ENCODE data around the gene GDF10.

Gene GDF10

GRCh38 chr10:47296941-47297340 lies 3.1 kb upstream of the GDF10 start:
- Histone ChIP-seq H3K36me3 (replicated peaks in 1 of 2; ENCODE audit: control insufficient read depth in 2 of 2, insufficient read depth in 2 of 2, low read length in 2 of 2) (no peaks in the 10 kb centered on the region), H3K9ac (ENCODE audit: low read depth, low read length, poor library complexity) (no peak overlapping the region), H3K27ac (replicated peaks; ENCODE audit: low read length) (no peak overlapping the region), H2BK12ac (ENCODE audit: low read length) (no peak overlapping the region), H3K18ac (ENCODE audit: low read length) (no peak overlapping the region), H2BK120ac (ENCODE audit: low read depth, low read length) (no peak overlapping the region), H3K4me3 (ENCODE audit: low read length in 2 of 2) (no peak overlapping the region), H3K9me3 (replicated peaks in 1 of 2; ENCODE audit: control insufficient read depth in 2 of 2, insufficient read depth in 1 of 2, low read depth in 1 of 2, low read length in 2 of 2) (no peaks in the 10 kb centered on the region), H2AFZ (ENCODE audit: low read length) (no peak overlapping the region), H4K91ac (ENCODE audit: low read depth, low read length, poor library complexity) (no peak overlapping the region), H3K23ac (ENCODE audit: low read depth, low read length, poor library complexity) (no peak overlapping the region), H2AK5ac (ENCODE audit: low read depth, low read length) (no peak overlapping the region), H2BK15ac (ENCODE audit: low read length) (no peak overlapping the region), H3K79me1 (ENCODE audit: low read depth, low read length) (no peaks in the 10 kb centered on the region), H3K4ac (ENCODE audit: low read length) (no peak overlapping the region), H3K14ac (ENCODE audit: low read length) (no peak overlapping the region), H4K8ac (ENCODE audit: low read depth, low read length) (no peak overlapping the region), H3K4me1 (ENCODE audit: control insufficient read depth in 2 of 2, insufficient read depth in 1 of 2, low read depth in 1 of 2, low read length in 2 of 2) (peaks cover 20 to 25% of the 10 kb centered on the region in 2 donors), H2BK5ac (ENCODE audit: low read length) (no peak overlapping the region), H3K4me2 (ENCODE audit: insufficient read depth, low read length, poor library complexity, severe bottlenecking) (no peak overlapping the region), H3K27me3 (ENCODE audit: control insufficient read depth in 3 of 3, insufficient read depth in 3 of 3, low read depth in 1 of 3, low read length in 3 of 3) (peaks cover 0 to 48% (median 0%) of the 10 kb centered on the region in 3 experiments)
- no CpG with 5 or more reads among the region's 1 CpG for WGBS, 2 donors (ENCODE audit: extremely low coverage in 2 of 2, insufficient read length in 2 of 2, insufficient replicate concordance in 1 of 2)
- no peak for DNase-seq (ENCODE audit: low spot score)

- H3K9me3 ChIP-seq (replicated peaks in 1 of 2; ENCODE audit: control insufficient read depth in 2 of 2, insufficient read depth in 1 of 2, low read depth in 1 of 2, low read length in 2 of 2), result no peaks in the 10 kb centered on the region
- peaks cover 0 to 55% (median 0%) of the 10 kb centered on the region in 3 experiments for H3K27me3 ChIP-seq (ENCODE audit: control insufficient read depth in 3 of 3, insufficient read depth in 3 of 3, low read depth in 1 of 3, low read length in 3 of 3)
- no peak overlapping the region for H2BK12ac ChIP-seq (ENCODE audit: low read length)
- no peak overlapping the region for H3K18ac ChIP-seq (ENCODE audit: low read length)
- H3K23ac ChIP-seq (ENCODE audit: low read depth, low read length, poor library complexity), result no peak overlapping the region
- DNase-seq (ENCODE audit: low spot score), result no peak
- no peak overlapping the region for H2AK5ac ChIP-seq (ENCODE audit: low read depth, low read length)
- H4K91ac ChIP-seq (ENCODE audit: low read depth, low read length, poor library complexity), result no peak overlapping the region
- no peak overlapping the region for H3K14ac ChIP-seq (ENCODE audit: low read length)
- no peaks in the 10 kb centered on the region for H3K36me3 ChIP-seq (replicated peaks in 1 of 2; ENCODE audit: control insufficient read depth in 2 of 2, insufficient read depth in 2 of 2, low read length in 2 of 2)
- H3K27ac ChIP-seq (replicated peaks; ENCODE audit: low read length), result peak overlapping the region; percentile 20
- H2BK120ac ChIP-seq (ENCODE audit: low read depth, low read length), result no peak overlapping the region
- no peak overlapping the region for H3K4ac ChIP-seq (ENCODE audit: low read length)
- H3K4me2 ChIP-seq (ENCODE audit: insufficient read depth, low read length, poor library complexity, severe bottlenecking), result peak overlapping the region; percentile 13
- H3K79me1 ChIP-seq (ENCODE audit: low read depth, low read length), result no peaks in the 10 kb centered on the region
- no peak overlapping the region for H4K8ac ChIP-seq (ENCODE audit: low read depth, low read length)
- no peak overlapping the region for H2BK5ac ChIP-seq (ENCODE audit: low read length)
- H2AFZ ChIP-seq (ENCODE audit: low read length), result peak overlapping the region; percentile 0
- H2BK15ac ChIP-seq (ENCODE audit: low read length), result no peak overlapping the region
- H3K9ac ChIP-seq (ENCODE audit: low read depth, low read length, poor library complexity), result no peak overlapping the region
- WGBS, 2 donors (ENCODE audit: extremely low coverage in 2 of 2, insufficient read length in 2 of 2, insufficient replicate concordance in 1 of 2), result no CpG with 5 or more reads among the region's 12 CpGs
- H3K4me1 ChIP-seq (ENCODE audit: control insufficient read depth in 2 of 2, insufficient read depth in 1 of 2, low read depth in 1 of 2, low read length in 2 of 2), result peaks cover 20 to 25% of the 10 kb centered on the region in 2 donors
- H3K4me3 ChIP-seq (ENCODE audit: low read length in 2 of 2), result no peak overlapping the region
Measured at GRCh38 chr10:47297866-47298540, 2.0 kb upstream of the GDF10 start.

DNA sequence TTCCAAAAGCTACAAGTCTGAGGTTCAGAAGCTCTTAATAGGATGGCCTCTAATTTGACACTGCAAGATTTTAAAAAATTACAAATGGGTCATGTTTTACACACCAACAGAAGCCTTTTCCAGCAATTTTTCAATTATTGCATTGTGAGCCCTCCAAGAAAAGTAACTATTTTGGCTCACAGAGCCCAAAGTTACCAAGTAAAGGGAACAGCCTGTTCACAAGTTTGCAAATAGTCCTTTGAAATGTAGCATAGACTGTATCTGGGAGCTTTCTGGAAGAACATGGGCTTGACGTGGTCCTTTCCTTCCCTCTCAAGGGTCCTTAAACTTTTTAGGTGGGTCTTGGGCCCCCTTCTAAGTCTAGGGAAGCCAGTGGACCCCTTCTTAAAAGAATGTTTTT lies 1.3 kb upstream of the GDF10 start:
- no peak overlapping the region for H2BK15ac ChIP-seq (ENCODE audit: low read length)
- WGBS, 2 donors (ENCODE audit: extremely low coverage in 2 of 2, insufficient read length in 2 of 2, insufficient replicate concordance in 1 of 2), result no CpG with 5 or more reads among the region's 1 CpG
- DNase-seq (ENCODE audit: low spot score), result no peak

DNA sequence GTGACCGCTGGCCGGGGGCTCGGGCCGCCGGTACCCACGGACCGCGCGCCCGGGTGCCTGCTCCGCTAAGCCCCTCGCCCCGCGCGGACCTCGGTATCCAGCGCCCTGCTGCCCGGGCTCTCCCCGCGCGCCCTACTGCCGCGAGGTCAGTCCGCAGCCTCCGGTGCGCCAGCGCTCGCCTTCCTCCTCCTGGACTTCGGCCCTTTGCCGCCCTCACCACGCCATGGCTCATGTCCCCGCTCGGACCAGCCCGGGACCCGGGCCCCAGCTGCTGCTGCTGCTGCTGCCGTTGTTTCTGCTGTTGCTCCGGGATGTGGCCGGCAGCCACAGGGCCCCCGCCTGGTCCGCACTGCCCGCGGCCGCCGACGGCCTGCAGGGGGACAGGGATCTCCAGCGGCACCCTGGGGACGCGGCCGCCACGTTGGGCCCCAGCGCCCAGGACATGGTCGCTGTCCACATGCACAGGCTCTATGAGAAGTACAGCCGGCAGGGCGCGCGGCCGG lies 483 bp downstream of the GDF10 start:
- Histone ChIP-seq H3K27me3 (ENCODE audit: control insufficient read depth in 3 of 3, insufficient read depth in 3 of 3, low read depth in 1 of 3, low read length in 3 of 3) (peaks cover 0 to 55% (median 0%) of the 10 kb centered on the region in 3 experiments), H2BK5ac (ENCODE audit: low read length) (no peak overlapping the region), H3K9ac (ENCODE audit: low read depth, low read length, poor library complexity) (peak overlapping the region; percentile 68), H2BK12ac (ENCODE audit: low read length) (peak overlapping the region; percentile 80), H3K4me1 (ENCODE audit: control insufficient read depth in 2 of 2, insufficient read depth in 1 of 2, low read depth in 1 of 2, low read length in 2 of 2) (peaks cover 18 to 28% of the 10 kb centered on the region in 2 donors), H2AFZ (ENCODE audit: low read length) (peak overlapping the region; percentile 92), H3K4me2 (ENCODE audit: insufficient read depth, low read length, poor library complexity, severe bottlenecking) (peak overlapping the region; percentile 95), H3K9me3 (replicated peaks in 1 of 2; ENCODE audit: control insufficient read depth in 2 of 2, insufficient read depth in 1 of 2, low read depth in 1 of 2, low read length in 2 of 2) (no peaks in the 10 kb centered on the region), H2BK15ac (ENCODE audit: low read length) (peak overlapping the region; percentile 83), H3K27ac (replicated peaks; ENCODE audit: low read length) (no peak overlapping the region), H4K8ac (ENCODE audit: low read depth, low read length) (no peak overlapping the region), H3K18ac (ENCODE audit: low read length) (peak overlapping the region; percentile 95), H3K79me1 (ENCODE audit: low read depth, low read length) (no peaks in the 10 kb centered on the region), H2BK120ac (ENCODE audit: low read depth, low read length) (no peak overlapping the region), H3K14ac (ENCODE audit: low read length) (no peak overlapping the region), H3K4me3 (ENCODE audit: low read length in 2 of 2) (peak overlapping the region; percentile 43 to 85), H3K23ac (ENCODE audit: low read depth, low read length, poor library complexity) (peak overlapping the region; percentile 86), H2AK5ac (ENCODE audit: low read depth, low read length) (peak overlapping the region; percentile 8), H3K36me3 (replicated peaks in 1 of 2; ENCODE audit: control insufficient read depth in 2 of 2, insufficient read depth in 2 of 2, low read length in 2 of 2) (no peaks in the 10 kb centered on the region), H3K4ac (ENCODE audit: low read length) (no peak overlapping the region), H4K91ac (ENCODE audit: low read depth, low read length, poor library complexity) (no peak overlapping the region)
- WGBS, 2 donors (ENCODE audit: extremely low coverage in 2 of 2, insufficient read length in 2 of 2, insufficient replicate concordance in 1 of 2), result no CpG with 5 or more reads among the region's 57 CpGs
- peak; percentile 31 for DNase-seq (ENCODE audit: low spot score)

More for the DNA sequence above, 1.3 kb upstream of the GDF10 start:
- Histone ChIP-seq H3K27me3 (ENCODE audit: control insufficient read depth in 3 of 3, insufficient read depth in 3 of 3, low read depth in 1 of 3, low read length in 3 of 3) (peaks cover 0 to 55% (median 0%) of the 10 kb centered on the region in 3 experiments), H3K4me1 (ENCODE audit: control insufficient read depth in 2 of 2, insufficient read depth in 1 of 2, low read depth in 1 of 2, low read length in 2 of 2) (peaks cover 20 to 25% of the 10 kb centered on the region in 2 donors), H3K14ac (ENCODE audit: low read length) (no peak overlapping the region), H2BK5ac (ENCODE audit: low read length) (no peak overlapping the region), H2BK120ac (ENCODE audit: low read depth, low read length) (no peak overlapping the region), H3K79me1 (ENCODE audit: low read depth, low read length) (no peaks in the 10 kb centered on the region), H3K4me2 (ENCODE audit: insufficient read depth, low read length, poor library complexity, severe bottlenecking) (no peak overlapping the region), H3K36me3 (replicated peaks in 1 of 2; ENCODE audit: control insufficient read depth in 2 of 2, insufficient read depth in 2 of 2, low read length in 2 of 2) (no peaks in the 10 kb centered on the region), H3K9ac (ENCODE audit: low read depth, low read length, poor library complexity) (no peak overlapping the region), H3K4ac (ENCODE audit: low read length) (no peak overlapping the region), H4K8ac (ENCODE audit: low read depth, low read length) (no peak overlapping the region), H3K18ac (ENCODE audit: low read length) (no peak overlapping the region), H2AK5ac (ENCODE audit: low read depth, low read length) (no peak overlapping the region), H2BK12ac (ENCODE audit: low read length) (no peak overlapping the region), H2AFZ (ENCODE audit: low read length) (no peak overlapping the region), H3K9me3 (replicated peaks in 1 of 2; ENCODE audit: control insufficient read depth in 2 of 2, insufficient read depth in 1 of 2, low read depth in 1 of 2, low read length in 2 of 2) (no peaks in the 10 kb centered on the region), H3K4me3 (ENCODE audit: low read length in 2 of 2) (no peak overlapping the region), H4K91ac (ENCODE audit: low read depth, low read length, poor library complexity) (no peak overlapping the region), H3K23ac (ENCODE audit: low read depth, low read length, poor library complexity) (no peak overlapping the region), H3K27ac (replicated peaks; ENCODE audit: low read length) (no peak overlapping the region)

Measured in neuronal stem cell (in vitro differentiated cells).